Measurements from ENCODE around the gene OLFML2B. TPM values are rescaled to one million over a fixed set of nuclear protein-coding genes. Genes with fewer than 3 reads are reported as not detected.

The OLFML2B gene
- total RNA-seq, 1 experiment from 2014 or later = not detected

DNA sequence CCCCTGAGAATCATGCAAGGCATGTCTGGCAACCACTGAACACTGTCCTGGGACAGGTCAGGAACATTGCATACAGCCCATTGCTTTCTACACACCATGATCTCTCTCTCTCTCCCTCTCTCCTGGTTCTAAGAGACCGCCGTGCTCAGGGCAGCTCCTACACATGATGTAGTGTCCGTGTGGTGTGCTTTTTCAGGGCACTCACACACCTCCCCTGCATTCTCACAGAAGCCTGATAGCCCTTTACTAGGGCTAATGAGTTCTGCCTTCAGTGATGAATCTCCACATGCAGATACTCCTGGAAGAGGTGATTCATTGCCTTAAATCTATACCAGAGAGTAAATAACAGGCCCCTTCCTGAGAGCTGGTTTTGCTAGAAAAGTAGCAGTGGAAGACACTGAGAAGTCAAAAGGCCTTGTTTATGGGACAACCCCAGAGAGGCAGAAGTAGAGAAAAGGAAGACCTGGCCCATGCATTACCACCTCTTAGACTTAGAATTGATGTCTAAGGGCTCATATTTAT, 7.2 kb upstream of the OLFML2B start:
- peaks cover 23% of the 10 kb centered on the region for H3K27me3 Mint-ChIP-seq (ENCODE audit: insufficient read depth, unreplicated experiment)
- H3K36me3 Mint-ChIP-seq (ENCODE audit: insufficient read depth, unreplicated experiment) = no peaks in the 10 kb centered on the region
- TF ChIP-seq CTCF (IDR thresholded peaks at IDR 0.05; ENCODE audit: unreplicated experiment) = no peak
- H3K9me3 Mint-ChIP-seq (ENCODE audit: unreplicated experiment) = no peaks in the 10 kb centered on the region
- intact Hi-C loops (cut with micrococcal nuclease) = loop anchor here (10.0 kb wide), 1 partner anchor 546 kb away; no protein-coding TSS in a partner anchor
- H3K4me1 Mint-ChIP-seq (ENCODE audit: insufficient read depth, unreplicated experiment) = no peaks in the 10 kb centered on the region
- POLR2A ChIA-PET = no interaction called here
- H3K4me3 Mint-ChIP-seq (ENCODE audit: unreplicated experiment) = no peak overlapping the region
- BruUV-seq (replicated peaks) = no TSS peak
- no peak for DNase-seq (ENCODE audit: unreplicated experiment)
- no peak overlapping the region for H3K27ac Mint-ChIP-seq (ENCODE audit: low read depth, unreplicated experiment)
- CTCF ChIA-PET = interaction anchor here (0.6 to 10.1 kb wide), 3 partner anchors 167 to 1375 kb away, joined by 3 to 508 read pairs (median 3); no protein-coding TSS in a partner anchor

DNA sequence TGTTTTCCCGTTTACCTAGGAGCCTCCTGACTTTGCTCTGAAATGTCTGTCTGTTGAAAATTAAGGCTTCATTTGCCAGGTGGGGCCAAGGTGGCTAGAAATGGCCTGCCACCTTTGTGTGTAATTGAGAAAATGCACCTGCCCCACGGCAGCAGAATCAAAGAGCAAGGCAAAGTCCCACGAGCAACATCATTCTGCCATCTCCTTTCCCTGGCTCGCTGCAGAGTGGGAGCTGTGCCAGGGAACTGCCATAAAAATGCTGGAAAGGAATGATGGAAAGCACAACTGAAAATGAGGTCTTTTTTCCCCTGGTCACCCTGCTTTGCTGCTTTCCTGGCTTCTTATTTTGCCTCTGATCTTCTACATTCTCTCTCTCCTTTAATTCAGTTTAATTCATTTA, 5.5 kb upstream of the OLFML2B start:
- no peak for TF ChIP-seq CTCF (IDR thresholded peaks at IDR 0.05; ENCODE audit: unreplicated experiment)
- no peak overlapping the region for H3K27ac Mint-ChIP-seq (ENCODE audit: low read depth, unreplicated experiment)
- H3K36me3 Mint-ChIP-seq (ENCODE audit: insufficient read depth, unreplicated experiment) = no peaks in the 10 kb centered on the region
- peaks cover 31% of the 10 kb centered on the region for H3K27me3 Mint-ChIP-seq (ENCODE audit: insufficient read depth, unreplicated experiment)
- H3K9me3 Mint-ChIP-seq (ENCODE audit: unreplicated experiment) = no peaks in the 10 kb centered on the region
- ChIA-PET POLR2A (no interaction called here), CTCF (interaction anchor here (10.1 kb wide), 1 partner anchor 235 kb away, joined by 508 read pairs; no protein-coding TSS in a partner anchor)
- no TSS peak for BruUV-seq (replicated peaks)
- DNase-seq (ENCODE audit: unreplicated experiment) = no peak
- H3K4me1 Mint-ChIP-seq (ENCODE audit: insufficient read depth, unreplicated experiment) = peaks cover 5% of the 10 kb centered on the region
- no peak overlapping the region for H3K4me3 Mint-ChIP-seq (ENCODE audit: unreplicated experiment)
- intact Hi-C loops (cut with micrococcal nuclease) = no loop called here

- no peaks in the 10 kb centered on the region for H3K36me3 Mint-ChIP-seq (ENCODE audit: insufficient read depth, unreplicated experiment)
- TF ChIP-seq CTCF (IDR thresholded peaks at IDR 0.05; ENCODE audit: unreplicated experiment) = no peak
- no peak overlapping the region for H3K27ac Mint-ChIP-seq (ENCODE audit: low read depth, unreplicated experiment)
- H3K4me3 Mint-ChIP-seq (ENCODE audit: unreplicated experiment) = no peak overlapping the region
- no TSS peak for BruUV-seq (replicated peaks)
- peaks cover 6% of the 10 kb centered on the region for H3K4me1 Mint-ChIP-seq (ENCODE audit: insufficient read depth, unreplicated experiment)
- peaks cover 31% of the 10 kb centered on the region for H3K27me3 Mint-ChIP-seq (ENCODE audit: insufficient read depth, unreplicated experiment)
- POLR2A ChIA-PET = interaction anchor here (2.1 kb wide), 1 partner anchor 8 kb away, joined by 6 read pairs; no protein-coding TSS in a partner anchor
- CTCF ChIA-PET = interaction anchor here (0.8 to 6.8 kb wide), 3 partner anchors 7 to 173 kb away, joined by 4 to 97 read pairs (median 5); no protein-coding TSS in a partner anchor
- no peak for DNase-seq (ENCODE audit: unreplicated experiment)
- intact Hi-C loops (cut with micrococcal nuclease) = no loop called here
- no peaks in the 10 kb centered on the region for H3K9me3 Mint-ChIP-seq (ENCODE audit: unreplicated experiment)
These were observed 5.1 kb upstream of the OLFML2B start for GRCh38 chr1:162028726-162029125.

DNA sequence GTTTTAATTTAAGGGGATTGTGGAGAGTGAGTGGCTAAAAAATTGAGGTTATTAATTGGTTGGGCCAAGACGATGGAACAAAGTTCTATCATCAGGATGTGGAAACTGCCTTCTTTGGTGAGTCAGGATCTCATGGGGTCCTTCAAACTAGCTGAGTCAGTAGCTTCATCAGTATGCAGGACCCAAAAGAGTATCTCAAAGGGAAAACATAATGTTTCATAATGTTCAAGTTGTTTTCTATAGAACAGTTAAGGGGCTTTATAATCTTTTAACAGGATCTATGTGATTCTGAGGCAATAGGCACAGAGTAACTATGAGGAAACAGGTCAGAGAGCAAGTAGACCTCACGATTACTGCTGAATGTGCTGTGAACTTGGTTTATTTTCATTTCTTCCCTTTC, 3.2 kb upstream of the OLFML2B start:
- intact Hi-C loops (cut with micrococcal nuclease) = no loop called here

More for the DNA sequence above, 3.2 kb upstream of the OLFML2B start:
- peaks cover 12% of the 10 kb centered on the region for H3K4me1 Mint-ChIP-seq (ENCODE audit: insufficient read depth, unreplicated experiment)
- ChIA-PET POLR2A (interaction anchor here (0.6 to 2.1 kb wide), 4 partner anchors 10 to 588 kb away, joined by 3 to 6 read pairs (median 3); no protein-coding TSS in a partner anchor), CTCF (interaction anchor here (1.0 to 6.8 kb wide), 6 partner anchors 9 to 234 kb away, joined by 3 to 97 read pairs (median 5); no protein-coding TSS in a partner anchor)
- H3K9me3 Mint-ChIP-seq (ENCODE audit: unreplicated experiment) = no peaks in the 10 kb centered on the region
- H3K36me3 Mint-ChIP-seq (ENCODE audit: insufficient read depth, unreplicated experiment) = no peaks in the 10 kb centered on the region
- no peak for DNase-seq (ENCODE audit: unreplicated experiment)
- H3K27ac Mint-ChIP-seq (ENCODE audit: low read depth, unreplicated experiment) = no peak overlapping the region
- no peak overlapping the region for H3K4me3 Mint-ChIP-seq (ENCODE audit: unreplicated experiment)
- BruUV-seq (replicated peaks) = no TSS peak
- peaks cover 45% of the 10 kb centered on the region for H3K27me3 Mint-ChIP-seq (ENCODE audit: insufficient read depth, unreplicated experiment)
- TF ChIP-seq CTCF (IDR thresholded peaks at IDR 0.05; ENCODE audit: unreplicated experiment) = no peak
